Measurements from ENCODE around the gene NUP210L.

NUP210L gene

GRCh38 chr1:154182344-154183045, 27.6 kb upstream of the NUP210L start:
- H3K4me1 ChIP-seq (ENCODE audit: control insufficient read depth, insufficient read depth, low read length): peaks cover 42% of the 10 kb centered on the region
- H3K27me3 ChIP-seq (ENCODE audit: control insufficient read depth, insufficient read depth, low read length): no peaks in the 10 kb centered on the region
- H3K9me3 ChIP-seq (ENCODE audit: control insufficient read depth, insufficient read depth, low read length): no peaks in the 10 kb centered on the region
- H3K9ac ChIP-seq (ENCODE audit: low read depth, low read length): peak overlapping the region; percentile 80
- H3K36me3 ChIP-seq (ENCODE audit: control insufficient read depth, insufficient read depth, low read length): peaks cover 3% of the 10 kb centered on the region
- H3K4me3 ChIP-seq (ENCODE audit: low read depth, low read length): peak overlapping the region; percentile 85

GRCh38 chr1:154181944-154182343, 27.1 kb upstream of the NUP210L start:
- H3K4me1 ChIP-seq (ENCODE audit: control insufficient read depth, insufficient read depth, low read length): peaks cover 39% of the 10 kb centered on the region
- peak overlapping the region; percentile 85 for H3K4me3 ChIP-seq (ENCODE audit: low read depth, low read length)
- peaks cover 3% of the 10 kb centered on the region for H3K36me3 ChIP-seq (ENCODE audit: control insufficient read depth, insufficient read depth, low read length)
- H3K9ac ChIP-seq (ENCODE audit: low read depth, low read length): peak overlapping the region; percentile 80
- no peaks in the 10 kb centered on the region for H3K9me3 ChIP-seq (ENCODE audit: control insufficient read depth, insufficient read depth, low read length)
- no peaks in the 10 kb centered on the region for H3K27me3 ChIP-seq (ENCODE audit: control insufficient read depth, insufficient read depth, low read length)

- Histone ChIP-seq H3K4me1 (ENCODE audit: control insufficient read depth, insufficient read depth, low read length) (peaks cover 26% of the 10 kb centered on the region), H3K9ac (ENCODE audit: low read depth, low read length) (no peak overlapping the region)
These were observed 25.2 kb upstream of the NUP210L start for GRCh38 chr1:154179946-154180687.

GRCh38 chr1:154178911-154179811, 24.3 kb upstream of the NUP210L start:
- H3K4me3 ChIP-seq (ENCODE audit: low read depth, low read length): peak overlapping the region; percentile 39
- H3K4me1 ChIP-seq (ENCODE audit: control insufficient read depth, insufficient read depth, low read length): peaks cover 26% of the 10 kb centered on the region
- peaks cover 15% of the 10 kb centered on the region for H3K36me3 ChIP-seq (ENCODE audit: control insufficient read depth, insufficient read depth, low read length)
- H3K9me3 ChIP-seq (ENCODE audit: control insufficient read depth, insufficient read depth, low read length): no peaks in the 10 kb centered on the region
- no peaks in the 10 kb centered on the region for H3K27me3 ChIP-seq (ENCODE audit: control insufficient read depth, insufficient read depth, low read length)
- H3K9ac ChIP-seq (ENCODE audit: low read depth, low read length): peak overlapping the region; percentile 62

More at GRCh38 chr1:154179946-154180687, 25.2 kb upstream of the NUP210L start:
- H3K36me3 ChIP-seq (ENCODE audit: control insufficient read depth, insufficient read depth, low read length): peaks cover 10% of the 10 kb centered on the region
- H3K27me3 ChIP-seq (ENCODE audit: control insufficient read depth, insufficient read depth, low read length): no peaks in the 10 kb centered on the region
- no peaks in the 10 kb centered on the region for H3K9me3 ChIP-seq (ENCODE audit: control insufficient read depth, insufficient read depth, low read length)
- peak overlapping the region; percentile 35 for H3K4me3 ChIP-seq (ENCODE audit: low read depth, low read length)

GRCh38 chr1:154178013-154178412, 23.1 kb upstream of the NUP210L start:
- no peak overlapping the region for H3K4me3 ChIP-seq (ENCODE audit: low read depth, low read length)
- no peaks in the 10 kb centered on the region for H3K27me3 ChIP-seq (ENCODE audit: control insufficient read depth, insufficient read depth, low read length)
- no peaks in the 10 kb centered on the region for H3K9me3 ChIP-seq (ENCODE audit: control insufficient read depth, insufficient read depth, low read length)
- peaks cover 17% of the 10 kb centered on the region for H3K36me3 ChIP-seq (ENCODE audit: control insufficient read depth, insufficient read depth, low read length)
- H3K4me1 ChIP-seq (ENCODE audit: control insufficient read depth, insufficient read depth, low read length): peaks cover 26% of the 10 kb centered on the region
- H3K9ac ChIP-seq (ENCODE audit: low read depth, low read length): no peak overlapping the region

GRCh38 chr1:154176337-154176736, 21.5 kb upstream of the NUP210L start:
- Histone ChIP-seq H3K4me3 (ENCODE audit: low read depth, low read length) (no peak overlapping the region), H3K36me3 (ENCODE audit: control insufficient read depth, insufficient read depth, low read length) (peaks cover 31% of the 10 kb centered on the region), H3K4me1 (ENCODE audit: control insufficient read depth, insufficient read depth, low read length) (peaks cover 25% of the 10 kb centered on the region), H3K9me3 (ENCODE audit: control insufficient read depth, insufficient read depth, low read length) (no peaks in the 10 kb centered on the region), H3K9ac (ENCODE audit: low read depth, low read length) (no peak overlapping the region), H3K27me3 (ENCODE audit: control insufficient read depth, insufficient read depth, low read length) (no peaks in the 10 kb centered on the region)

GRCh38 chr1:154174654-154175053, 19.8 kb upstream of the NUP210L start:
- H3K4me3 ChIP-seq (ENCODE audit: low read depth, low read length): no peak overlapping the region
- no peaks in the 10 kb centered on the region for H3K9me3 ChIP-seq (ENCODE audit: control insufficient read depth, insufficient read depth, low read length)
- no peak overlapping the region for H3K9ac ChIP-seq (ENCODE audit: low read depth, low read length)
- H3K36me3 ChIP-seq (ENCODE audit: control insufficient read depth, insufficient read depth, low read length): peaks cover 47% of the 10 kb centered on the region
- peaks cover 19% of the 10 kb centered on the region for H3K4me1 ChIP-seq (ENCODE audit: control insufficient read depth, insufficient read depth, low read length)
- H3K27me3 ChIP-seq (ENCODE audit: control insufficient read depth, insufficient read depth, low read length): no peaks in the 10 kb centered on the region

GRCh38 chr1:154171880-154172279, 17.0 kb upstream of the NUP210L start:
- Histone ChIP-seq H3K9me3 (ENCODE audit: control insufficient read depth, insufficient read depth, low read length) (no peaks in the 10 kb centered on the region), H3K4me3 (ENCODE audit: low read depth, low read length) (no peak overlapping the region), H3K4me1 (ENCODE audit: control insufficient read depth, insufficient read depth, low read length) (no peaks in the 10 kb centered on the region), H3K9ac (ENCODE audit: low read depth, low read length) (no peak overlapping the region), H3K27me3 (ENCODE audit: control insufficient read depth, insufficient read depth, low read length) (no peaks in the 10 kb centered on the region), H3K36me3 (ENCODE audit: control insufficient read depth, insufficient read depth, low read length) (peaks cover 71% of the 10 kb centered on the region)

GRCh38 chr1:154171223-154171583, 16.3 kb upstream of the NUP210L start:
- no peaks in the 10 kb centered on the region for H3K27me3 ChIP-seq (ENCODE audit: control insufficient read depth, insufficient read depth, low read length)
- H3K9me3 ChIP-seq (ENCODE audit: control insufficient read depth, insufficient read depth, low read length): no peaks in the 10 kb centered on the region
- H3K4me1 ChIP-seq (ENCODE audit: control insufficient read depth, insufficient read depth, low read length): no peaks in the 10 kb centered on the region
- H3K4me3 ChIP-seq (ENCODE audit: low read depth, low read length): no peak overlapping the region
- H3K36me3 ChIP-seq (ENCODE audit: control insufficient read depth, insufficient read depth, low read length): peaks cover 75% of the 10 kb centered on the region
- H3K9ac ChIP-seq (ENCODE audit: low read depth, low read length): no peak overlapping the region

GRCh38 chr1:154170547-154171222, 15.8 kb upstream of the NUP210L start:
- Histone ChIP-seq H3K9me3 (ENCODE audit: control insufficient read depth, insufficient read depth, low read length) (no peaks in the 10 kb centered on the region), H3K9ac (ENCODE audit: low read depth, low read length) (no peak overlapping the region), H3K27me3 (ENCODE audit: control insufficient read depth, insufficient read depth, low read length) (no peaks in the 10 kb centered on the region), H3K36me3 (ENCODE audit: control insufficient read depth, insufficient read depth, low read length) (peaks cover 75% of the 10 kb centered on the region), H3K4me3 (ENCODE audit: low read depth, low read length) (no peak overlapping the region), H3K4me1 (ENCODE audit: control insufficient read depth, insufficient read depth, low read length) (no peaks in the 10 kb centered on the region)

GRCh38 chr1:154167461-154167860, 12.6 kb upstream of the NUP210L start:
- peaks cover 79% of the 10 kb centered on the region for H3K36me3 ChIP-seq (ENCODE audit: control insufficient read depth, insufficient read depth, low read length)
- no peak overlapping the region for H3K9ac ChIP-seq (ENCODE audit: low read depth, low read length)
- no peaks in the 10 kb centered on the region for H3K9me3 ChIP-seq (ENCODE audit: control insufficient read depth, insufficient read depth, low read length)
- no peaks in the 10 kb centered on the region for H3K4me1 ChIP-seq (ENCODE audit: control insufficient read depth, insufficient read depth, low read length)
- H3K27me3 ChIP-seq (ENCODE audit: control insufficient read depth, insufficient read depth, low read length): no peaks in the 10 kb centered on the region
- no peak overlapping the region for H3K4me3 ChIP-seq (ENCODE audit: low read depth, low read length)

Data from iPS-15b (cell line).